SW 1271 (cell line): ENCODE measurements around the gene ASB6.
"Not testable (repeated sequence)": the region's sequence is repeated elsewhere in the genome, so short reads cannot be mapped to it uniquely, and the experiment has no call there.

Source experiments
- DNase-seq, 2 experiments: peaks; one replicate each; lab custom pipeline; 2025; lab: John Stamatoyannopoulos, UW

Gene ASB6

GRCh38 chr9:129606161-129607026 lies 35.6 kb downstream of the ASB6 start:
- no peak for DNase-seq

- DNase-seq = no peak
Observed at GRCh38 chr9:129604766-129605163, 37.2 kb downstream of the ASB6 start.

- DNase-seq = no peak
Observed at GRCh38 chr9:129604056-129604765, 37.7 kb downstream of the ASB6 start.

- no peak for DNase-seq
Observed at GRCh38 chr9:129602598-129603415, 39.1 kb downstream of the ASB6 start.

GRCh38 chr9:129601082-129601674 lies 40.8 kb downstream of the ASB6 start:
- DNase-seq = no peak

- DNase-seq = no peak
Observed at GRCh38 chr9:129598089-129598596, 43.8 kb downstream of the ASB6 start.

GRCh38 chr9:129597355-129598088 lies 44.4 kb downstream of the ASB6 start:
- no peak for DNase-seq

GRCh38 chr9:129596541-129597331 lies 45.2 kb downstream of the ASB6 start:
- no peak for DNase-seq

- no peak for DNase-seq
Observed at GRCh38 chr9:129595903-129596540, 45.9 kb downstream of the ASB6 start.

GRCh38 chr9:129595311-129595741 lies 46.6 kb downstream of the ASB6 start:
- no peak for DNase-seq

- DNase-seq = no peak
Observed at GRCh38 chr9:129594632-129595031, 47.3 kb downstream of the ASB6 start.

- DNase-seq = not testable (repeated sequence)
Observed at GRCh38 chr9:129592790-129593189, 49.2 kb downstream of the ASB6 start.

GRCh38 chr9:129591916-129592315 lies 50.0 kb downstream of the ASB6 start:
- no peak for DNase-seq

GRCh38 chr9:129590466-129590865 lies 51.5 kb downstream of the ASB6 start:
- no peak for DNase-seq

- DNase-seq = no peak
Observed at GRCh38 chr9:129587487-129588262, 54.3 kb downstream of the ASB6 start.

GRCh38 chr9:129586685-129587084 lies 55.3 kb downstream of the ASB6 start:
- no peak for DNase-seq

- DNase-seq = no peak
Observed at GRCh38 chr9:129586245-129586644, 55.7 kb downstream of the ASB6 start.

GRCh38 chr9:129585352-129585751 lies 56.6 kb downstream of the ASB6 start:
- no peak for DNase-seq
